PC-3 (cell line): Measurements from ENCODE around the gene TSC22D2. TPM values are rescaled to one million over a fixed set of nuclear protein-coding genes. Genes with fewer than 3 reads are reported as not detected.
A peak's percentile ranks its signal among the peaks of the same experiment; 100 is the strongest.

Experiments used
- ATAC-seq: fragments of 200-7000 bp; cut with Tn5 transposase; 2 replicates; pipeline ENCODE4 v1.9.1; 2020; ENCODE audit warnings: mild to moderate bottlenecking, moderate library complexity
- BruUV-seq: library from RNA; stranded (reverse); fragments of 400-500 nt; replicated peaks from 2 replicates; lab custom pipeline; 2021; lab: Mats Ljungman, UMichigan
- CTCF ChIA-PET: fragments of 300-600 bp; sonication (Branson Sonifier 250); formaldehyde crosslinking; loops from one replicate; lab custom pipeline; 2022; ENCODE audit warnings: antibody characterized with exemption; lab: Charles Lee
- POLR2A ChIA-PET: fragments of 300-600 bp; sonication (Branson Sonifier 250); formaldehyde crosslinking; loops from one replicate; lab custom pipeline; 2022; ENCODE audit warnings: antibody characterized with exemption; ENCODE audit not compliant: unreplicated experiment; lab: Charles Lee
- DNase-seq: peaks from one replicate; pipeline ENCODE4 v3.0.0-alpha.2; 2015
- H2AFZ ChIP-seq: fragments of 300-600 bp; sonication (generic); 2 replicates; pipeline ENCODE4 v1.6.0; 2016; ENCODE audit warnings: antibody characterized with exemption, low read length
- H3F3A ChIP-seq: fragments of 300-600 bp; sonication (generic); one replicate; pipeline ENCODE4 v1.6.0; 2017; ENCODE audit warnings: antibody characterized with exemption, low read length, control low read depth, mild to moderate bottlenecking; ENCODE audit not compliant: unreplicated experiment
- H3K27ac ChIP-seq: fragments of 300-600 bp; sonication (generic); 2 replicates; pipeline ENCODE4 v1.5.1; 2016; ENCODE audit warnings: mild to moderate bottlenecking, low read length
- H3K27me3 ChIP-seq: fragments of 300-600 bp; sonication (generic); 2 replicates; pipeline ENCODE4 v1.6.1; 2016; ENCODE audit warnings: low read length, mixed read lengths
- H3K36me3 ChIP-seq: fragments of 300-600 bp; sonication (generic); 2 replicates; pipeline ENCODE4 v1.6.1; 2016; ENCODE audit warnings: low read depth, mixed run types, low read length, mixed read lengths
- H3K4me1 ChIP-seq: fragments of 300-600 bp; sonication (generic); 2 replicates; pipeline ENCODE4 v1.5.1; 2016; ENCODE audit warnings: low read length; ENCODE audit not compliant: insufficient read depth
- H3K4me2 ChIP-seq: fragments of 300-600 bp; sonication (generic); 2 replicates; pipeline ENCODE4 v1.6.0; 2016; ENCODE audit warnings: low read length
- H3K4me3 ChIP-seq: fragments of 300-600 bp; sonication (generic); 2 replicates; pipeline ENCODE4 v1.5.1; 2016; ENCODE audit warnings: mild to moderate bottlenecking, low read length, mixed read lengths
- H3K79me2 ChIP-seq: fragments of 300-600 bp; sonication (generic); 2 replicates; pipeline ENCODE4 v1.6.1; 2017; ENCODE audit warnings: low read length, mixed read lengths
- H3K9ac ChIP-seq: fragments of 300-600 bp; sonication (generic); 2 replicates; pipeline ENCODE4 v1.6.0; 2016; ENCODE audit warnings: mild to moderate bottlenecking, low read length
- H3K9me2 ChIP-seq: fragments of 300-600 bp; sonication (generic); replicated peaks from 2 replicates; pipeline ENCODE4 v1.6.1; 2016; ENCODE audit warnings: mixed run types, low read length, mixed read lengths
- H3K9me3 ChIP-seq: fragments of 300-600 bp; sonication (generic); 2 replicates; pipeline ENCODE4 v1.6.1; 2016; ENCODE audit warnings: low read length, mixed read lengths
- H4K20me1 ChIP-seq: fragments of 300-600 bp; sonication (generic); 2 replicates; pipeline ENCODE4 v1.6.1; 2016; ENCODE audit warnings: low read length, mixed read lengths
- EZH2 ChIP-seq: fragments of 300-600 bp; sonication (generic); IDR thresholded peaks from one replicate; pipeline ENCODE4 v1.6.1; 2017; ENCODE audit warnings: antibody characterized with exemption, mild to moderate bottlenecking, low read length; ENCODE audit not compliant: unreplicated experiment
- EZH2phosphoT487 ChIP-seq: fragments of 300-600 bp; sonication (generic); IDR thresholded peaks from 2 replicates; pipeline ENCODE4 v1.6.1; 2018; ENCODE audit warnings: mild to moderate bottlenecking, antibody characterized with exemption, low read length, borderline replicate concordance
- intact Hi-C: fragments of 100-400 bp; cut with micrococcal nuclease; formaldehyde crosslinking; loops from 2 replicates; pipeline ENCODE4 v1.9.0; 2023
- total RNA-seq: library from RNA; depleted of rRNA; stranded (reverse); fragments of >200 nt; gene quantifications from 2 replicates; pipeline ENCODE4 v1.2.3, GENCODE V29; 2014
- TF ChIP-seq, protein P1 (sequence below): fragments of 300-600 bp; sonication (generic); conservative IDR thresholded peaks from 2 replicates; pipeline ENCODE4 v1.5.1; 2017; ENCODE audit warnings: antibody characterized with exemption, low read depth, mild to moderate bottlenecking, low read length

The TSC22D2 gene
- total RNA-seq, 1 experiment from 2014 or later, result 9.6 TPM

GRCh38 chr3:150458001-150458400 is 49.9 kb downstream of the TSC22D2 start:
- peaks cover 38% of the 10 kb centered on the region for H3K4me1 ChIP-seq
- H3K9me2 ChIP-seq, result no peaks in the 10 kb centered on the region
- no peak overlapping the region for H3K9ac ChIP-seq
- ChIA-PET POLR2A (no interaction called here), CTCF (interaction anchor here (0.6 to 1.0 kb wide), 2 partner anchors 11 to 38 kb away, joined by 4 to 5 read pairs; no protein-coding TSS in a partner anchor)
- no peak overlapping the region for H3K4me3 ChIP-seq
- no peaks in the 10 kb centered on the region for H3K27me3 ChIP-seq
- intact Hi-C loops, result no loop called here
- no TSS peak for BruUV-seq
- no peak overlapping the region for H3K4me2 ChIP-seq
- peaks cover 41% of the 10 kb centered on the region for H3K79me2 ChIP-seq
- TF ChIP-seq EZH2 (no peak), EZH2phosphoT487 (no peak)
- TF ChIP-seq, protein P1, sequence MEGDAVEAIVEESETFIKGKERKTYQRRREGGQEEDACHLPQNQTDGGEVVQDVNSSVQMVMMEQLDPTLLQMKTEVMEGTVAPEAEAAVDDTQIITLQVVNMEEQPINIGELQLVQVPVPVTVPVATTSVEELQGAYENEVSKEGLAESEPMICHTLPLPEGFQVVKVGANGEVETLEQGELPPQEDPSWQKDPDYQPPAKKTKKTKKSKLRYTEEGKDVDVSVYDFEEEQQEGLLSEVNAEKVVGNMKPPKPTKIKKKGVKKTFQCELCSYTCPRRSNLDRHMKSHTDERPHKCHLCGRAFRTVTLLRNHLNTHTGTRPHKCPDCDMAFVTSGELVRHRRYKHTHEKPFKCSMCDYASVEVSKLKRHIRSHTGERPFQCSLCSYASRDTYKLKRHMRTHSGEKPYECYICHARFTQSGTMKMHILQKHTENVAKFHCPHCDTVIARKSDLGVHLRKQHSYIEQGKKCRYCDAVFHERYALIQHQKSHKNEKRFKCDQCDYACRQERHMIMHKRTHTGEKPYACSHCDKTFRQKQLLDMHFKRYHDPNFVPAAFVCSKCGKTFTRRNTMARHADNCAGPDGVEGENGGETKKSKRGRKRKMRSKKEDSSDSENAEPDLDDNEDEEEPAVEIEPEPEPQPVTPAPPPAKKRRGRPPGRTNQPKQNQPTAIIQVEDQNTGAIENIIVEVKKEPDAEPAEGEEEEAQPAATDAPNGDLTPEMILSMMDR, result no peak
- no peaks in the 10 kb centered on the region for H3F3A ChIP-seq
- no peaks in the 10 kb centered on the region for H3K9me3 ChIP-seq
- H3K36me3 ChIP-seq, result peaks cover 33% of the 10 kb centered on the region
- ATAC-seq (no peak), DNase-seq (no peak)
- H2AFZ ChIP-seq, result no peak overlapping the region
- no peak overlapping the region for H3K27ac ChIP-seq
- 0 out of 2 replicates have a peak, but pooled peaks cover 6% of the 10 kb centered on the region for H4K20me1 ChIP-seq

DNA sequence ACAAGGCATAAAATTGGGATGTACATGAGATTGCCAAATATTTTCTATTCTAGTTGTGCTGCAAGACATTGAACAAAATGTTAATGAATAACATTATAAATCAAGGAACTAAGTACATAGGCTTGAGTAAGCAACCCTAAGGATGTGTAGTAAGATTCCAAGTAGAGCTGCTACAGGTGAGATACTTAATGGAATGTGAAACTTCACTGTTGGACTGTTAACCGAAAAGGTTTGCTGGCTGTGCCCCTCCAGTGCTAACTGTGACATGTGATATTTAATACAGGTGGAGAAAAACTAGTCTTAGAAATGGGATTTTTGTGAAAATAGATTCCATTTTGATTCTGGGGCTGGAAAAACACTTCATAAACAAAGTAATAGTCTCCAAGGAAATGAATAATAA is 52.4 kb downstream of the TSC22D2 start:
- ChIA-PET POLR2A (no interaction called here), CTCF (interaction anchor here (0.5 to 1.4 kb wide), 2 partner anchors 35 to 51 kb away, joined by 4 to 5 read pairs; no protein-coding TSS in a partner anchor)
- TSS peak; percentile 97 for BruUV-seq
- Histone ChIP-seq H4K20me1 (0 out of 2 replicates have a peak, but pooled peaks cover under 1% of the 10 kb centered on the region), H3K36me3 (peaks cover 27% of the 10 kb centered on the region), H2AFZ (no peak overlapping the region), H3K9me3 (no peaks in the 10 kb centered on the region), H3K79me2 (peaks cover 17% of the 10 kb centered on the region), H3K27me3 (no peaks in the 10 kb centered on the region), H3K9me2 (no peaks in the 10 kb centered on the region), H3K4me1 (peaks cover 30% of the 10 kb centered on the region), H3K4me2 (peak overlapping the region; percentile 52), H3K9ac (0 out of 2 replicates have a peak overlapping the region, but pooled peaks have one; percentile 18), H3K27ac (peak overlapping the region; percentile 60), H3K4me3 (no peak overlapping the region), H3F3A (no peaks in the 10 kb centered on the region)
- DNase-seq (no peak), ATAC-seq (peak; percentile 9; the same call in 1 of the 2 replicates)
- intact Hi-C loops, result loop anchor here (2.0 kb wide), 1 partner anchor 46 kb away; no protein-coding TSS in a partner anchor
- TF ChIP-seq, protein P1, result no peak
- TF ChIP-seq EZH2, result no peak
- no peak for TF ChIP-seq EZH2phosphoT487

GRCh38 chr3:150461399-150461798 is 53.3 kb downstream of the TSC22D2 start:
- TF ChIP-seq, protein P1, result no peak
- Histone ChIP-seq H3K36me3 (peaks cover 27% of the 10 kb centered on the region), H3F3A (no peaks in the 10 kb centered on the region), H4K20me1 (no peaks in the 10 kb centered on the region), H3K27ac (peak overlapping the region; percentile 60), H3K79me2 (peaks cover 9% of the 10 kb centered on the region; the same call in 1 of the 2 replicates), H3K9me3 (no peaks in the 10 kb centered on the region), H3K4me2 (peak overlapping the region; percentile 52), H3K4me1 (peaks cover 33% of the 10 kb centered on the region), H2AFZ (no peak overlapping the region), H3K27me3 (no peaks in the 10 kb centered on the region), H3K9me2 (no peaks in the 10 kb centered on the region), H3K4me3 (0 out of 2 replicates have a peak overlapping the region, but pooled peaks have one; percentile 7), H3K9ac (peak overlapping the region; percentile 18; the same call in 1 of the 2 replicates)
- no TSS peak for BruUV-seq
- ATAC-seq (peak; percentile 77), DNase-seq (peak; percentile 27)
- intact Hi-C loops, result loop anchor here (1.0 to 2.0 kb wide), 2 partner anchors 8 to 47 kb away; no protein-coding TSS in a partner anchor
- POLR2A ChIA-PET, result interaction anchor here (0.5 to 1.0 kb wide), 3 partner anchors 52 to 875 kb away, joined by 3 to 5 read pairs (median 4); no protein-coding TSS in a partner anchor
- CTCF ChIA-PET, result interaction anchor here (1.4 kb wide), 1 partner anchor 52 kb away, joined by 4 read pairs; no protein-coding TSS in a partner anchor
